Neural progenitor cell (in vitro differentiated cells): Measurements from ENCODE around the gene AUTS2. TPM values are rescaled to one million over a fixed set of nuclear protein-coding genes. Genes with fewer than 3 reads are reported as not detected.

Experiments used
- DNase-seq: peaks from one replicate; pipeline ENCODE4 v3.0.0-alpha.2; 2016; ENCODE audit warnings: low spot score
- H2AFZ ChIP-seq: fragments of 200-600 bp; sonication (generic); replicated peaks from 2 replicates; pipeline ENCODE4 v1.6.1; 2016; ENCODE audit warnings: antibody characterized with exemption
- H3F3A ChIP-seq: fragments of 200-600 bp; sonication (generic); 2 replicates; pipeline ENCODE4 v1.6.1; 2016; ENCODE audit warnings: antibody characterized with exemption, low read depth
- H3K27ac ChIP-seq: fragments of 200-600 bp; sonication (generic); 2 replicates; pipeline ENCODE4 v1.5.1; 2016; ENCODE audit warnings: mild to moderate bottlenecking
- H3K27me3 ChIP-seq: fragments of 200-600 bp; sonication (generic); 2 replicates; pipeline ENCODE4 v1.6.1; 2016; ENCODE audit warnings: mild to moderate bottlenecking, moderate library complexity
- H3K36me3 ChIP-seq: fragments of 200-600 bp; sonication (generic); 2 replicates; pipeline ENCODE4 v1.5.1; 2016
- H3K4me1 ChIP-seq: fragments of 200-600 bp; sonication (generic); 2 replicates; pipeline ENCODE4 v1.6.1; 2016; ENCODE audit warnings: mixed run types
- H3K4me2 ChIP-seq: fragments of 200-600 bp; sonication (generic); 2 replicates; pipeline ENCODE4 v1.6.1; 2016
- H3K4me3 ChIP-seq: fragments of 200-600 bp; sonication (generic); 2 replicates; pipeline ENCODE4 v1.5.1; 2016
- H3K79me2 ChIP-seq: fragments of 200-600 bp; sonication (generic); 2 replicates; pipeline ENCODE4 v1.6.1; 2016; ENCODE audit warnings: low read depth
- H3K9ac ChIP-seq: fragments of 200-600 bp; sonication (generic); 2 replicates; pipeline ENCODE4 v1.6.1; 2016
- H3K9me3 ChIP-seq: fragments of 200-600 bp; sonication (generic); 2 replicates; pipeline ENCODE4 v1.5.1; 2016; ENCODE audit warnings: low read depth
- H4K20me1 ChIP-seq: fragments of 200-600 bp; sonication (generic); 2 replicates; pipeline ENCODE4 v1.6.1; 2016; ENCODE audit warnings: low read depth
- H3K27ac Mint-ChIP-seq: 3 replicates; pipeline ENCODE4 v1.8.0; 2021; ENCODE audit warnings: mixed read lengths
- H3K27me3 Mint-ChIP-seq: 2 replicates; pipeline ENCODE4 v1.8.0; 2022; ENCODE audit warnings: low read depth, mild to moderate bottlenecking, inconsistent platforms, moderate library complexity, mixed read lengths; ENCODE audit not compliant: insufficient read depth
- H3K36me3 Mint-ChIP-seq: 3 replicates; pipeline ENCODE4 v1.8.0; 2021; ENCODE audit warnings: mixed read lengths
- H3K4me1 Mint-ChIP-seq: 3 replicates; pipeline ENCODE4 v1.8.0; 2021; ENCODE audit warnings: mixed read lengths
- H3K4me3 Mint-ChIP-seq: 3 replicates; pipeline ENCODE4 v1.8.0; 2021; ENCODE audit warnings: mild to moderate bottlenecking, moderate library complexity, mixed read lengths
- H3K9me3 Mint-ChIP-seq: 3 replicates; pipeline ENCODE4 v1.8.0; 2020; ENCODE audit warnings: mixed read lengths
- CTCF ChIP-seq: fragments of 200-600 bp; sonication (generic); IDR thresholded peaks from 2 replicates; pipeline ENCODE4 v1.5.1; 2017; ENCODE audit warnings: antibody characterized with exemption, mild to moderate bottlenecking
- EZH2 ChIP-seq: fragments of 200-600 bp; sonication (generic); IDR thresholded peaks from 2 replicates; pipeline ENCODE4 v1.6.1; 2017; ENCODE audit warnings: antibody characterized with exemption, mild to moderate bottlenecking, moderate library complexity
- EZH2phosphoT487 ChIP-seq: fragments of 200-600 bp; sonication (generic); IDR thresholded peaks from 2 replicates; pipeline ENCODE4 v1.6.1; 2017; ENCODE audit warnings: antibody characterized with exemption
- total RNA-seq: library from RNA; depleted of rRNA; stranded (reverse); fragments of >200 nt; gene quantifications from 2 replicates; pipeline ENCODE4 v1.2.3, GENCODE V29; 2015; ENCODE audit warnings: low replicate concordance

Gene AUTS2
- total RNA-seq, 1 donor from 2014 or later: 50.0 TPM

- Histone ChIP-seq H3K79me2 (no peaks in the 10 kb centered on the region), H3K9ac (no peak overlapping the region), H3K36me3 (no peaks in the 10 kb centered on the region), H3K4me2 (no peak overlapping the region), H2AFZ (no peak overlapping the region), H3K27me3 (no peaks in the 10 kb centered on the region), H4K20me1 (peaks cover 17% of the 10 kb centered on the region), H3K27ac (no peak overlapping the region), H3K9me3 (no peaks in the 10 kb centered on the region), H3F3A (peaks cover 16% of the 10 kb centered on the region), H3K4me1 (peaks cover 26% of the 10 kb centered on the region), H3K4me3 (no peak overlapping the region)
- peaks cover 40% of the 10 kb centered on the region for H3K4me1 Mint-ChIP-seq
- TF ChIP-seq CTCF (no peak), EZH2phosphoT487 (no peak), EZH2 (no peak)
- no peak overlapping the region for H3K4me3 Mint-ChIP-seq
- DNase-seq: no peak
- no peak overlapping the region for H3K27ac Mint-ChIP-seq
- H3K27me3 Mint-ChIP-seq: peaks cover 2% of the 10 kb centered on the region
- peaks cover 4% of the 10 kb centered on the region for H3K36me3 Mint-ChIP-seq
- peaks cover 2% of the 10 kb centered on the region for H3K9me3 Mint-ChIP-seq
Observed at GRCh38 chr7:69743436-69743835, 145.2 kb downstream of the AUTS2 start.

GRCh38 chr7:69744026-69744425, 145.8 kb downstream of the AUTS2 start:
- no peak overlapping the region for H3K4me3 Mint-ChIP-seq
- peaks cover 12% of the 10 kb centered on the region for H4K20me1 ChIP-seq
- peaks cover 39% of the 10 kb centered on the region for H3K4me1 Mint-ChIP-seq
- peaks cover 2% of the 10 kb centered on the region for H3K27me3 Mint-ChIP-seq
- H3K4me3 ChIP-seq: no peak overlapping the region
- no peak for TF ChIP-seq EZH2phosphoT487
- TF ChIP-seq EZH2: no peak
- TF ChIP-seq CTCF: no peak
- no peak overlapping the region for H3K27ac Mint-ChIP-seq
- no peaks in the 10 kb centered on the region for H3K27me3 ChIP-seq
- no peaks in the 10 kb centered on the region for H3K9me3 ChIP-seq
- peaks cover 4% of the 10 kb centered on the region for H3K36me3 Mint-ChIP-seq
- no peaks in the 10 kb centered on the region for H3K79me2 ChIP-seq
- H3K36me3 ChIP-seq: no peaks in the 10 kb centered on the region
- H3K9ac ChIP-seq: no peak overlapping the region
- peaks cover 20% of the 10 kb centered on the region for H3K4me1 ChIP-seq
- peaks cover 10% of the 10 kb centered on the region for H3F3A ChIP-seq
- H2AFZ ChIP-seq: no peak overlapping the region
- no peak for DNase-seq
- no peak overlapping the region for H3K27ac ChIP-seq
- H3K9me3 Mint-ChIP-seq: peaks cover 2% of the 10 kb centered on the region
- H3K4me2 ChIP-seq: no peak overlapping the region

DNA sequence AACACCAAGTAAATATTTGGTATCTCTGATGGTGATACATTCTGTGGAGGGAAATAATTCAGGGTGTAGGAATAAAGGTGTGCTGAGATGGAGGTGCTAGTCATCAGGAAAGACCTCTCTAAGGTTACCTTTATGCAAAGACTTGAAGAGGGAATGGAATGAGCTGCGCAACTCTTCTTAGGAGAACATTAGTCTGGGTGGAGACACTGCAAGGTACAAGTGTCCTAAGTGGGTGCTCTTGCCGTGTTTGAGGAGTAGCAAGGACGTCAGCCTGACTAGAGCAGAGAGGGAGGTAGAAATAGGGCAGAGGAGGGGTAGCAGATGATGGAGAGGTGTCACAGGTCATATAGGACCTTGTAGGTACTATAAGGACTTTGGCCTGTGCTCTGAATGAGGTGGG, 148.1 kb downstream of the AUTS2 start:
- no peak overlapping the region for H3K4me3 ChIP-seq
- no peaks in the 10 kb centered on the region for H3K79me2 ChIP-seq
- no peak overlapping the region for H3K27ac ChIP-seq
- Mint-ChIP-seq H3K27ac (no peak overlapping the region), H3K27me3 (peaks cover 2% of the 10 kb centered on the region), H3K36me3 (peaks cover 4% of the 10 kb centered on the region), H3K4me1 (peaks cover 21% of the 10 kb centered on the region), H3K9me3 (peaks cover 2% of the 10 kb centered on the region), H3K4me3 (no peak overlapping the region)
- no peak overlapping the region for H3K9ac ChIP-seq
- H3K27me3 ChIP-seq: no peaks in the 10 kb centered on the region
- no peaks in the 10 kb centered on the region for H4K20me1 ChIP-seq
- H3K4me2 ChIP-seq: no peak overlapping the region
- no peak overlapping the region for H2AFZ ChIP-seq
- H3F3A ChIP-seq: no peaks in the 10 kb centered on the region
- TF ChIP-seq EZH2 (no peak), CTCF (no peak), EZH2phosphoT487 (no peak)
- peaks cover 19% of the 10 kb centered on the region for H3K4me1 ChIP-seq
- H3K9me3 ChIP-seq: no peaks in the 10 kb centered on the region
- no peaks in the 10 kb centered on the region for H3K36me3 ChIP-seq
- no peak for DNase-seq

DNA sequence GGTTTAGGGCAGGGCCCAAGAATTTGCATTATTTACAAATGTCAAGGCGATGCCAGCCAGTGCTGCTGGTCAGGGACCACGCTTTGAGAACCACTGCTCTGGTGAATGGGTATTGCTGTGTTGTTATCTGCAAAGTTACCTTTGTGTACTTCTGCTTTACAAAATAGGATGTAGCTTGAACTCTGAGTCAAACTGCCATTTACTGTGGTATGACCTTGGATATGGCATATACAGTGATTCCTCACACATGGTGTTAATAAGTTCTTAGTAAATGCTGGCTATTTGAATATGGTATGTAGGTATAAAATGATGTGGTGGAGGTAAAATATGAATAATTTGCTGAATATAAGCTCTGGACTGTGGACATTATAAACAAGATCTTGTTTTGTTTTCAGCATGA, 148.9 kb downstream of the AUTS2 start:
- H3K4me3 Mint-ChIP-seq: no peak overlapping the region
- TF ChIP-seq EZH2phosphoT487: no peak
- TF ChIP-seq EZH2: no peak
- no peak for TF ChIP-seq CTCF
- Histone ChIP-seq H3K4me2 (no peak overlapping the region), H3K36me3 (no peaks in the 10 kb centered on the region), H3K9ac (no peak overlapping the region), H3F3A (no peaks in the 10 kb centered on the region), H3K4me1 (peaks cover 19% of the 10 kb centered on the region), H2AFZ (no peak overlapping the region), H3K79me2 (no peaks in the 10 kb centered on the region), H3K27ac (no peak overlapping the region), H3K4me3 (no peak overlapping the region), H3K9me3 (no peaks in the 10 kb centered on the region), H4K20me1 (no peaks in the 10 kb centered on the region), H3K27me3 (no peaks in the 10 kb centered on the region)
- no peak overlapping the region for H3K27ac Mint-ChIP-seq
- H3K9me3 Mint-ChIP-seq: peaks cover 2% of the 10 kb centered on the region
- peaks cover 2% of the 10 kb centered on the region for H3K27me3 Mint-ChIP-seq
- no peak for DNase-seq
- H3K4me1 Mint-ChIP-seq: peaks cover 21% of the 10 kb centered on the region
- peaks cover 4% of the 10 kb centered on the region for H3K36me3 Mint-ChIP-seq
